NCI-H748 (cell line): ENCODE measurements around the gene EFNA4.

ENCODE experiments used
- DNase-seq: peaks from one replicate; lab custom pipeline; 2025; ENCODE audit not compliant: unreplicated experiment; lab: John Stamatoyannopoulos, UW

Gene EFNA4

DNA sequence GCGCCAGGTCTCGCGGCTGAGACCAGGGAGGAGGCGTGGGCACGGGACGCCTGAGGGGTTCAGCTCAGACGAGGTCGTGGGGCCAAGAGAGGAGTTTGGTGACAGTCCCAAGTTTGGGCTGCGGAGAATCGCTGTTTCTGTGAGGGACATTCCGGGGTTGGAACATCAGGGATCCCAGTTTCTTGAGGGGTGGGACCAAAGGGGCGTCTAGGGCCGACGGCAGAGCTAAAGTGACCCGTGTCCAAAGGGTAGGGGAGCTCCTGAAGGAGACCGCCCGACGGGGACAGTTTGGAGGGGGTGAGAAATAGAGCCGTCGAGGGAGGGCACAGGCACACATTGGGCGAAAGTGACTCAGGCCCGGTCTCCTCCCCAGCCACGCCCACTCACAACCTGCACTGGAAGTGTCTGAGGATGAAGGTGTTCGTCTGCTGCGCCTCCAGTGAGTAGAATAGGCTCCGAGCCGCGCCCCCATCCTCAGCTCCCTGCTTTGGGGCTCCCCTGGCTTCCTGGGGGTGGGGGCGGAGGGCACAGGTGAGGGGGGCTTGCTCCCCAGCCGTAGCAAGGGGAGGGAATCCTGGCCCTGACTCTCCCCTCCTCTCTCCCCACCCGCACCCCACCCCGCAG is 22.1 kb downstream of the EFNA4 start:
- DNase-seq: peak; percentile 65

DNA sequence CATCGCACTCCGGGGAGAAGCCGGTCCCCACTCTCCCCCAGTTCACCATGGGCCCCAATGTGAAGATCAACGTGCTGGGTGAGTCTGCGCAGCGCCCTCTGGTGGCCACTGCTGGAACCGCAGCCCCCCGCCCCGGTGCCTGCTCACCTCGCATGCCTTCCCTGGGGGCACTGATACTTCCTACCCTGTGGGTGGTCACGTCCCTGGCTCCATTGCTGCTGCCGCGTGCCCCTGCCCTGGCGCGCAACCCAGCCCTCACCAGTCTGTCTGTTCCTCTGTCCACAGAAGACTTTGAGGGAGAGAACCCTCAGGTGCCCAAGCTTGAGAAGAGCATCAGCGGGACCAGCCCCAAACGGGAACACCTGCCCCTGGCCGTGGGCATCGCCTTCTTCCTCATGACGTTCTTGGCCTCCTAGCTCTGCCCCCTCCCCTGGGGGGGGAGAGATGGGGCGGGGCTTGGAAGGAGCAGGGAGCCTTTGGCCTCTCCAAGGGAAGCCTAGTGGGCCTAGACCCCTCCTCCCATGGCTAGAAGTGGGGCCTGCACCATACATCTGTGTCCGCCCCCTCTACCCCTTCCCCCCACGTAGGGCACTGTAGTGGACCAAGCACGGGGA is 22.7 kb downstream of the EFNA4 start:
- DNase-seq: peak; percentile 73

DNA sequence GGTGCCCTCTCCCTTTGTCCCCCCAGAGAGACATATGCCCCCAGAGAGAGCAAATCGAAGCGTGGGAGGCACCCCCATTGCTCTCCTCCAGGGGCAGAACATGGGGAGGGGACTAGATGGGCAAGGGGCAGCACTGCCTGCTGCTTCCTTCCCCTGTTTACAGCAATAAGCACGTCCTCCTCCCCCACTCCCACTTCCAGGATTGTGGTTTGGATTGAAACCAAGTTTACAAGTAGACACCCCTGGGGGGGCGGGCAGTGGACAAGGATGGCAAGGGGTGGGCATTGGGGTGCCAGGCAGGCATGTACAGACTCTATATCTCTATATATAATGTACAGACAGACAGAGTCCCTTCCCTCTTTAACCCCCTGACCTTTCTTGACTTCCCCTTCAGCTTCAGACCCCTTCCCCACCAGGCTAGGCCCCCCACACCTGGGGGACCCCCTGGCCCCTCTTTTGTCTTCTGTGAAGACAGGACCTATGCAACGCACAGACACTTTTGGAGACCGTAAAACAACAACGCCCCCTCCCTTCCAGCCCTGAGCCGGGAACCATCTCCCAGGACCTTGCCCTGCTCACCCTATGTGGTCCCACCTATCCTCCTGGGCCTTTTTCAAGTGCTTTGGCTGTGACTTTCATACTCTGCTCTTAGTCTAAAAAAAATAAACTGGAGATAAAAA is 23.5 kb downstream of the EFNA4 start:
- no peak for DNase-seq

DNA sequence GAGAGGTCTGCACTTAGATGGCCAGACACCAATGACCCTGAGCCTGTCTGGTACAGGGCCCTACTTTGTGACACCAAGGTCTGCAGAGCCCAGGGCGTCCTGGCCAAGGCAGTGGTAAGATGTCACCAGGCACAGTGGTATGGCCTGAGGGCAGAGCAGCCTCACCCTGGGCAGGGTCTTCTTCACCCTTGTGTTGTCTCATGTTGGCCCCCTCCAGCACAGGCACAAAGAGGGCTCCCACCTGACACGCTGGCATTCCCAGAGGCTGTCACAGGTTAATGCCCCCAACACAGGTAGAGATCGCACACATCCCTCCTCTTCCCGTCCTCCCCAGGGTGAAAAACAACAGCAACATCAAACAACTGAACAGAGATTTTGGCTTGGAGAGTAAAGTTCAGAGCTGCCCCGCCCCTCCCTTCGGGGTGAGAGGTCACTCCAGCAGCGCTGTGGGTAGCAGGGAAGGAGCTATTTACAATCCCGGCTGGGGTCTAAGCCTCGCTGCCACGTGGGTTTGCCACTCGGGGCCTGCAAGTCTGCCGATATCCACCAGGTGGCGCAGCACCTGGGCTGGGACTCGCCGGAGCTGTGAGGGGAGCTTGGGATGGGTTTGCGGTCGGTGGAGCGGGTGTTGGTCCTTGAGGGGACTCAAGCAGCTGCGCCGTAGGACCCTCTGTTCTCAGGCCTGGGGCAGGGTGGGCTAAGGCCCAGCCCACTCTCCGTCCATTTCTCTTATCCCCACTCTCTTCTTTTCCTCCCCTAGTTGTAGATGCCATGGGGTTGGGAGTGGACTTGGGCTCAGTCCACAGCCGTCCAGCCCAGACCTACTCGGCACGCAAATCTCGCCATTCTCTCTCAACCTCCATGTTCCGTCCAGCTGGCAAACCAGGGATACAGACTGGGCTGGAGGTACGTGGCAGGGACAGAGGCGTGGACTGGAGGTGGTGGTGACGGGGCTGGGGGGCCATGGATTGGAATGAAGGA is 27.8 kb downstream of the EFNA4 start:
- peak; percentile 81 for DNase-seq

DNA sequence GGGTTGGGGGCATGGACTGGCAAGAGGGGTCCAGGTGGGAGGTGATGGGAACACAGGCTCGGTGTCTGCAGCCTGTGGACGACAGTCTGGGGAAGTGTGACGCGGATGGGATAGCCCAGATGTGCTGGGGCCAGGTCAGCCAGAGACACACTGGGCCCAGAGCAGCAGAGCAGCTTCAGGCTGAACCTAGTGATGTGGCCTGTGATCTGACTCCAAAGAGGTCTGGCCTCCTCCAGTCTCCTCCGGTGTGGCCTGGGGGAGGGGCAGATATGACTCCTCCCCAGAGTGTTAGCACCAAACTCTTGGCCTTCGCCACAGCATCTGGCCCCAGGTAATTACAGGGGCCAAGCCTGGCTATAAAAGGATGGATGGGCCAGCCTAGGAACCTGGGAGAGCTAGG is 28.6 kb downstream of the EFNA4 start:
- DNase-seq: no peak

DNA sequence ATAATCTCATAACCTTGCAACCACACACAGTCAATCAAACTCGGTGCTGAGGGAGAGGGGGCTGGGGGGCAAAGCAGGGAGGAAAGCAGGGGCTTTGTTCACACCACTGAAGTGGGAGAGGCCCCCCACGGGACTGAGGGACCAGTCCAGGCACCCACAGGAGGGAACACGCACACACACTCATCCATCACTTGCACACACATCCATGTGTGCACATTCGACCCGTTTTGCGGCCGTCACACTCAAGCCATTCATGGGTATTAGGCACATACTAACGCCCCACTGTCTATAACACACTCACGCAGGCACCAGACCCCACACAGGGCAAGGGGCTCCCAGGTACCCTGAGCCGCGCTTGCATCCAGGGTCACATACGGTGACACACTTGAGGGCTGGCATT is 29.1 kb downstream of the EFNA4 start:
- no peak for DNase-seq

DNA sequence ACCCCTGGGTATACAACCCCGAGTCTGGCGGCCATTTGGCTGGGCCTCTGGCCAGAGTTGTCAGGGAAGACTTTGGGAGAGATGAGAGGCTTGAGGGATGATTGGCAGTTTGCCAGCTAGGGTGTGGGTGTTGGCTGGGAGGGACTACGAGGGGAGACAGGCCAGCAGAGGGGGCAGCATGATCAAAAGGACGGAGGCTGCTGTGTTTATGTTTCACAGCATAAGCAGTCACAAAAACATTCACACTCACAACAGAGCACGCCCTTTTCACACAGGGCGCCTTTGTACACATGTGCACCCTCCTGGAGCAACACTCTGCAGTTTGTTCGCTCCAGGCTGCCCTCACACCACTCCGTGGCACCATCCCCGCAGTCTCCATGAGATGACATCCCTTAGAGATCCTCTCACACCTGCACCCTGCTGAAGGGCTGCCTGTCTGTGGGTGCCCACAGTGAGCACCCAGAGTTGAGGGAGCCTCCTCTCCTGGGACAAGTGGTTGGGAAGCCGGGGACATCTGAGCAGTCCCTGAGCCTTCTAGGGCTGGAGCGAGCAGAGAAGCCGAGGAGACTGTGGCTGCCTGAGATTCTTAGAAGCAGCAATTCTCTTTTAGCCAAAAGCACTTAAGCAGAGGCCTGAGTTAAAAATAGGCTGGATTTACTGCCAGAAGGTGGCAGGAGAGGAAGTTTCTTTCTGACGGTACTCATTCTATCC is 30.5 kb downstream of the EFNA4 start:
- DNase-seq: peak; percentile 93

DNA sequence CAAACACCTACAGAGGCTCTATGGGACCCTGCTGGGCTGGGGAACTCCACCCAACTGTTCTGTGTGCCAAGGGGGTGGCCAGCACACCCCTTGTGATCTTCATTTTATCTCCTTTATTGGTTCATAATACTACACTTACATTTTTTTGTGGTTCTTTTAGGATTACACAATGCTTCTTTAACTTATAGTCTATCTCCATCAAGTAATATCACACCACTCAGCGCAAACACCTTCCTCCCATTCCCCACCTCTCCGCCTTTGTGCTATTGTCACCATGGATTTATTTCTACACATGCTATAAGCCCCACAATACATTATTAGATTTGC is 31.0 kb downstream of the EFNA4 start:
- DNase-seq: no peak

DNA sequence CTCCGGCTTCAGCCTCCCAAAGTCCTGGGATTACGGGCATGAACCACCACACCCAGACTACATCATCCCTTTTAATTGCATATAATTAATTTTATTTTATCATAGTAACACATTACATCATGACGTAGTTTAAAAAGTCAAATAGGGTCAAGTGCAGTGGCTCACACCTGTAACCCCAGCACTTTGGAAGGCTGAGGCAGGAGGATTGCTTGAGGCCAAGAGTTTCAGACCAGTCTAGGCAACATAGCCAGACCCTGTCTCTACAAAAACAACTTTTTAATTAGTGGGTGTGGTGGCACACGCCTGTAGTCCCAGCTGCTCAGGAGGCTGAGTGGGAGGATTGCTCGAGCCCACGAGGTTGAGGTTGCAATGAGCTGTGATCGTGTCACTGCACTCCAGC is 35.8 kb downstream of the EFNA4 start:
- no peak for DNase-seq

DNA sequence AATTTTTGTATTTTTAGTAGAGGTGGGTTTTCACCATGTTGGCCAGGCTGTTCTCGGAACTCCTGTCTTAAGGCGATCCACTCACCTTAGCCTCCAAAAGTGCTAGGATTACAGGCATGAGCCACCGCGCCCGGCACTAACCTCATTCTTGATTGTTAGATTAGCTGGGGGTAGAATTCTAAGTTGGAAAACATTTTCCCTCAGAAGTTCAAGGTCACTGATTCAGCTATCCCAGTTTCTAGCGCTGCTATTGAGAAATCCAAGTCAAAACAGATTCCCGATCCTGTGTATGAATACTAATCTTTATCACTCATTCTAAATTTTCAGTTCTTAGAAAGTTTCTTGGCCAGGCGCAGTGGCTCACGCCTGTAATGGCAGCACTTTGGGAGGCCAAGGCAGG is 39.8 kb downstream of the EFNA4 start:
- DNase-seq: no peak

DNA sequence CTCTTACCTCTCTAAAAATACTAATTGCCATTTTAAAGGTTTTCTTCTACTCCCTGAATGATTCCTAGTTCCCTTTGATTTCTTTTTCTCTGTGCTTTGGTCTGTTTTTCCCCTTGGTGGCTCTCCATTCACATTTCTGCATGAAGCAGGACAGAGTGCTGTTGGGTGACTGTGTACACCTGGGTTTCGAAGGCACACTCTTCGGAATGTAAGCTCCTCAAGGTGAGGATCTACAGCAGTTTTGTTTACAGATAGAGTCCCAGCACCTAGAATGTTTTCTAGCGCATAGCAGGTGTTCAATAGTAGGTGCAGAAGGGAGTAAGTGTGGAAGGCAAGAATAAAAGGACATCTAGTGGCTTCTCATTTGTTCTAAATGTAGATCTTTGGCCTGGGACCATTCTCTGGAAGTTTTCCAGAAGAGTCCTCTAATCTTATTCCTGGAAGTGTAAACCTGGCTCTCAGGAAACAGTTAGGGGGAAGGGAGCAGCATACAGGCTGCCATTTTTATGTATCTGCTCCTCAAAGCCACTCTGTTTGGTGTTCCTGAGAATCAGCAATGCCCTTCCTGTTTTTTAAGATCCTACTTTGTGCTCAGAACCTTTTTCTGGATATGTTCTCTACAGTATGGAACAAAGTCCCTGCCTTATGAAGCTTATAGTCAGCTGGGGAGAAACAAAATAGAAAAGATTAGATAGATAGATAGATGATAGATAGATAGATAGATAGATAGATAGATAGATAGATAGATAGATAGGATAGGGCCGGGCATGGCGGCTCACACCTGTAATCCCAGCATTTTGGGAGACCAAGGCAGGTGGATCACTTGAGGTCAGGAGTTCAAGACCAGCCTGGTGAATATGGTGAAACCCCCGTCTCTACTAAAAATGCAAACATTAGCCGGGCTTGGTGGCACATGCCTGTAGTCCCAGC is 41.3 kb downstream of the EFNA4 start:
- no peak for DNase-seq

DNA sequence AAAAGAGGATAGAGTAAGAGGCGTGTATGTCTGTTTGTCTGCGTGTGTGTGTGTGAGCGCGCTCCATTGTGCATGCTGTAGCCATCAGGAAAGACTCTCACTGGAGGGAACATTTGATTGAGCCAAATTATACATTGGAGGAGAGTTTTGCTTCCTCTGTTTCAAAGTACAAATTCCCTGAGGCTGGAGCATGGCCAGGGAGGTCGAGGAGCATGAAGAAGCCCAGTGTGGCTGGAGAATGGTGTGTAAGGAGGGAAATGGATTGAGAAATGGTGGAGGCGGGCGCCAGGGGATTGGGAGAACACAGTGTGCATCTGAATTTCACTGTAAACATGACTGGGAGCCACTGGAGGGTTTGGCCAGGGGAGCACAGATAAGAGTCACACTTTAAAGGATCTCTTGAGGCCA is 42.1 kb downstream of the EFNA4 start:
- no peak for DNase-seq

DNA sequence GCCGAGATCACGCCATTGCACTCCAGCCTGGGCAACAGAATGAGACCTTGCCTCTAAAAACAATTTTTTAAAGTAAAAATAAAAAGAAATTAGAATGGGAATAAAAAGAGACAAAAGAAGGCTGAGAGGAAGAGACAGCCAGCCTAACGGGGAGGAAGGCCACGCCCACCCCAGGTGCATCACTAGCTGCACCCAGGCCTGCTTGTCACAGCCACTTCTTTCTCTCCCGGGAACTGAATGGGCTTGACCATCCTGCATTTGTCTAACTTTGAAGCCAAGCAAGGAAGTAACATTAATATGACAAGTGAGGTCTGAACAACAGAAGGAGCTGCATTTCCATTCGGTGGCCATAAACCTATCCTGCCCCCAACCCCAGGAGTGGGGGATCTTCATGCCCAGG is 43.3 kb downstream of the EFNA4 start:
- peak; percentile 74 for DNase-seq

DNA sequence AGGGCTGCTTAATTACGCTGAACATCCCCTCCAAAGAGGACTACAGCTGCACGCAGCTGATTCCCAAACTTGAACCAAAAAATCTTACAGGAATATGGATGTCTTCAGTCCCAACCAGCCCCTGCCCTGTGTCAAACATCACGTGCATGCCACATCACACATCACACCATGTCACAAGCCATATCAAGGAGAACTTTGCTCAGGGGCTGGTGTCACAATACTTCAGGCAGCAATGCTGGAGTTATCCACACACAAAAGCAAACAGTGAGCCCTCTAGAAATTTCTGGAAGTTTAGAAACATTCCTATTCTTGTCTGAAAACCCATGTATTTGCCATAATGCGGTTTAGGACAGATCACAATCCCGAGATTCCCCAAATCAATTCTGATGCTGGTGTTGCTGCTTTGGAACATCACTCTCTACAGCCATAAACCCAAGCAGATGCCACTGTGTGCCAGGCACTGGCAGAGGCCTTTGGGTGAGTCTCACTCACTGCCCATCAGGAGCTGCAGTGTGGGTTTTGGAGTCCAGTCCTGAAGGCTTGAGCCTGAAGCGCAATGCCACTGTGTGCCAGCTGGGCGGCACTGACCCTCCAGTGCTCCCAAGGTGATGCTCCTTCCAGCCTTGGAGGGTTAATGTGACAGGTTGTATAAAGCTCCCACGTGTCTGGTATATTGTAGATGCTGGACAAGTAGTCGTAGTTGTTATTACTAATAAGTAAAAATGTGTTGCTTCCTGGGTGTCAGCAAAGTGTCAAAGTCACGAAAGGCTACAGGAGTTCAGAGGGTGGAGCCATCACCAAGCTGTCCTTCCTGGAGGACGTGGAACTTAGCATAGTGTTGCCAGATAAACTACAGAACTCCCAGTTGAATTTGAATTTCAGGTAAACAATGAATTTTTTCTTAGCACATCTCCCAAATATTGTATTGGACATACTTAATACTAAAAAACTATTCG is 44.0 kb downstream of the EFNA4 start:
- no peak for DNase-seq

DNA sequence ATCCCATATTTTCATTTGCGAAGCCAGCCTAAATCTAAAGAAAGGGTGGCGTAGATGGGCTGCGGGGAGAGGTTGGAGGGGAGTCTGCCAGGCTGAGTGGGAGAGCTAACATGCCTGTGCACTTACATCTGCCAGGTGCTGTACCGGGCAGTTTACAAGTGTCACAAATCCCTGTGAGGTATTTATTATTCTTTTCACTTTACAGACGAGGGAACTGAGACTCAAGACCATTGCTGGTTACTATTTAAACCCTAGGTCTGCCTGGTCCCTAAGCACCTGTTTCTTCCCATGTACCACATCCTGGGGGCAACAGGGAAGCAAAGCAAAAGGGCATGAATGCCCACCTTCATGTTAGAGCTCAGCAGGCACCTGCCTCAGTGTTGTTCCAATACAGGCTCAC is 44.8 kb downstream of the EFNA4 start:
- no peak for DNase-seq

DNA sequence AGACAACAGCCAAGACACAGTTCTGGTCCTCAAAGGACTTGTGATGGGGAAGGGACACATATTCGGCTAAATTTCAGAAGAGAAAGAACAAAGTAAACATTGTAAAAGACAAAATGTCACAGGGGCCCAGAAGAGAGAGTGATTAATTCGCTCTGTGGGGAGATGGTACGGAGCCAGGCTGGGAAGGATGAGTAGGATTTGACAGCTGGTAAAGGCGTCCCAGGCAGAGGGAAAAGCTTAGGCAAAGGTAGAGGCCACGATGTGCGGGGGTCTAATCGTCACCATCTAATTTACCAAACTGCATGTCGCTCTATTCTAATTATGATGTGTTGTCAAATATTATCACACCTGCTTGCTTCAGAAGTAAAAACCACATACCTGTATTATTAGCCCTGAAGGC is 46.8 kb downstream of the EFNA4 start:
- no peak for DNase-seq

DNA sequence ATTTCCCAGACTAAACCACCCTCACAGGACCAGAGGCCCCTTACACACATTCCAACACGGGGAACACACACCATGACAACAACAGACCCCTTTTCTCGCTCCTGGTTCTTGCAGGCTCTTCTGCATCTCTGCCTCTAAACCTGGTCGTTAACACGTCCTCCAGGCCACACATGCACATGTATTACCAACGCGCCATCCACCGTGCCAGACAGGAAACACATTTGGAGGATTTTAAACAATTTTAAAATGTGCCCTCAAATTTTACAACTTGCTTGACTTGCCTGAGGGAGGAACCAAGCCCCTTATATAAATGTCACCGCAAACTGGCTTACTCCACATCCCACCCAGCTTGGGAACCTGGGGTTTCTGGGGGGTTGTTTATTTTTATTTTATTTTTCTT is 47.3 kb downstream of the EFNA4 start:
- no peak for DNase-seq

DNA sequence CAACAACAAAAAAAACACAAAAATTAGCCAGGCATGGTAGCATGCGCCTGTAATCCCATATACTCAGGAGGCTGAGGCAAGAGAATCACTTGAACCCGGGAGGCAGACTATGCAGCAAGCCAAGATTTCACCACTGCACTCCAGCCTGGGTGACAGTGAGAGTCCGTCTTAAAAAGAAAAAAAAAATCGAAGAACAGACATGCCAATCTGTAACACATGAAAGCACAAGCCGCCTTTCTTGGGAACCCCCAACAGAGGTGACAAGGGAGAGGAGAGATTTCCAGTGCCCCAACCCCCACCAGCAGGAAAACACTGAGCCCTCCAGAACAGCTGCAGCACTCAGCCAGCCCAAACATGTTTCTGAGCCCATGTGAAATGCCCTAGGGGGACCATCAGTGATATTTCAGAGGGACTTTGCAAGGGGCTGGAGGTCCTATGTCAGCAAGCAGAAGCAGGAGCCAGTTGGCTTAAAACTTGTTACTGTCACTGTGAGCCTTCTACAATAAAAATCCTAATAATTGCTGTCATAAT is 50.0 kb downstream of the EFNA4 start:
- no peak for DNase-seq
